Measurements from ENCODE around the gene CDON. TPM values are rescaled to one million over a fixed set of nuclear protein-coding genes. Genes with fewer than 3 reads are reported as not detected.

The CDON gene
- total and polyA plus RNA-seq, 2 donors (not counting 3 experiments of a cell fraction or from before 2014, with no cell fraction given) = 1.6 to 3.8 TPM

Other genes with a start within 250 kb of the CDON start
- gene PATE4, start 229.6 kb downstream of the CDON start, total RNA-seq = not detected in 2 replicates
- gene PATE4, start 229.6 kb downstream of the CDON start, polyA plus RNA-seq = not detected in 2 replicates
- 9.4 and 12.6 TPM in 2 replicates for gene HYLS1, start 175.2 kb downstream of the CDON start, total RNA-seq
- 3.7 and 4.7 TPM in 2 replicates for gene HYLS1, start 175.2 kb downstream of the CDON start, polyA plus RNA-seq
- gene PUS3, start 159.7 kb downstream of the CDON start, total RNA-seq = 10.3 and 15.1 TPM in 2 replicates
- gene PUS3, start 159.7 kb downstream of the CDON start, polyA plus RNA-seq = 4.6 and 5.1 TPM in 2 replicates
- not detected in 2 replicates for gene DDX25, start 158.4 kb downstream of the CDON start, total RNA-seq
- not detected in 2 replicates for gene DDX25, start 158.4 kb downstream of the CDON start, polyA plus RNA-seq
- gene VSIG10L2, start 116.8 kb downstream of the CDON start, total RNA-seq = not detected in 2 replicates
- gene VSIG10L2, start 116.8 kb downstream of the CDON start, polyA plus RNA-seq = not detected in 2 replicates
- gene RPUSD4, start 148.8 kb upstream of the CDON start, total RNA-seq = 36.5 and 40.8 TPM in 2 replicates
- gene RPUSD4, start 148.8 kb upstream of the CDON start, polyA plus RNA-seq = 32.1 and 37.8 TPM in 2 replicates
- gene FAM118B, start 148.9 kb upstream of the CDON start, total RNA-seq = 35.3 and 35.8 TPM in 2 replicates
- 24.3 and 26.6 TPM in 2 replicates for gene FAM118B, start 148.9 kb upstream of the CDON start, polyA plus RNA-seq
- 104 and 106 TPM in 2 replicates for gene SRPRA, start 206.0 kb upstream of the CDON start, total RNA-seq
- 116 TPM in 2 replicates for gene SRPRA, start 206.0 kb upstream of the CDON start, polyA plus RNA-seq
- gene FOXRED1, start 206.3 kb upstream of the CDON start, total RNA-seq = 31.0 and 33.5 TPM in 2 replicates
- 32.4 and 33.4 TPM in 2 replicates for gene FOXRED1, start 206.3 kb upstream of the CDON start, polyA plus RNA-seq
- gene TIRAP, start 220.2 kb upstream of the CDON start, total RNA-seq = 8.7 and 11.0 TPM in 2 replicates
- gene TIRAP, start 220.2 kb upstream of the CDON start, polyA plus RNA-seq = 9.3 and 9.6 TPM in 2 replicates
- 19.6 and 21.8 TPM in 2 replicates for gene DCPS, start 241.2 kb upstream of the CDON start, total RNA-seq
- gene DCPS, start 241.2 kb upstream of the CDON start, polyA plus RNA-seq = 34.2 and 36.0 TPM in 2 replicates